Motor neuron (in vitro differentiated cells): ENCODE results near the gene TTC7B. TPM values are rescaled to one million over a fixed set of nuclear protein-coding genes. Genes with fewer than 3 reads are reported as not detected.

Experiments used
- ATAC-seq, 8 experiments: fragments of 200-7000 bp; cut with Tn5 transposase; replicated peaks in 6 of 8; 2 replicates each; pipeline ENCODE4 v1.8.0; 2021; ENCODE audit warnings: mild to moderate bottlenecking in 8 of 8, moderate library complexity in 8 of 8
- H3K27ac ChIP-seq, 2 donors: fragments of 250-450 bp; sonication (Bioruptor Pico); 2 replicates each; pipeline ENCODE4 v1.9.0; 2021; ENCODE audit warnings: antibody characterized with exemption in 2 of 2, mild to moderate bottlenecking in 2 of 2, moderate library complexity in 1 of 2
- H3K4me1 ChIP-seq, 2 donors: fragments of 250-450 bp; sonication (Bioruptor Pico); replicated peaks in 1 of 2; 2 replicates each; pipeline ENCODE4 v1.6.1; 2021; ENCODE audit warnings: antibody characterized with exemption in 2 of 2, mild to moderate bottlenecking in 2 of 2, moderate library complexity in 1 of 2
- H3K4me3 ChIP-seq, 5 donors: fragments of 250-450 bp; sonication (Bioruptor Pico); 2 replicates each; pipeline ENCODE4 v1.9.0; 2021; ENCODE audit warnings: antibody characterized with exemption in 5 of 5, mild to moderate bottlenecking in 5 of 5, moderate library complexity in 4 of 5
- WGBS, 10 experiments: fragments of 450-650 bp; shearing (Covaris generic); methylation state at CpG; one replicate each; pipeline ENCODE4 v1.0.0; 2022; 5-methylcytosine and 5-hydroxymethylcytosine counted together
- in situ Hi-C, 9 experiments: fragments of 400-800 bp; cut with MboI; loops; one replicate each; pipeline ENCODE4 v1.15.0; 2021; ENCODE audit warnings: low sequenced_read_pairs in 9 of 9, low pct_unique_long_range_greater_than_20kb in 2 of 9; ENCODE audit not compliant: unreplicated experiment in 9 of 9
- total RNA-seq, 8 experiments: library from RNA; unstranded; fragments of 300-600 nt; gene quantifications; 2 replicates each; pipeline versions ENCODE4 v1.2.3 to v1.2.4, GENCODE V29; 2022

The TTC7B gene
- total RNA-seq, 8 experiments from 2014 or later = 0.81 to 38.2 (median 22.8) TPM

GRCh38 chr14:90593254-90594040 lies 222.8 kb downstream of the TTC7B start:
- in situ Hi-C loops = no loop called here
- no peak overlapping the region for H3K4me3 ChIP-seq
- H3K4me1 ChIP-seq = peaks cover 3 to 4% of the 10 kb centered on the region in 2 donors
- 67 to 93% (median 80%) methylated on average over 1 to 11 of the region's 25 CpGs; no CpG with 5 or more reads in 5 of the 10 experiments for WGBS, 10 experiments
- H3K27ac ChIP-seq = no peak overlapping the region
- peak in 2 of 8 experiments; percentile 14 to 50 for ATAC-seq

GRCh38 chr14:90592655-90593054 lies 223.6 kb downstream of the TTC7B start:
- in situ Hi-C loops = no loop called here
- ATAC-seq = no peak
- Histone ChIP-seq H3K4me3 (no peak overlapping the region), H3K4me1 (peaks cover 3 to 4% of the 10 kb centered on the region in 2 donors), H3K27ac (no peak overlapping the region)
- WGBS, 10 experiments = 76 to 100% methylated on average over 2 of the region's 3 CpGs; no CpG with 5 or more reads in 8 of the 10 experiments

GRCh38 chr14:90587918-90588317 lies 228.3 kb downstream of the TTC7B start:
- in situ Hi-C loops = no loop called here
- Histone ChIP-seq H3K4me1 (peaks cover 0 to 5% of the 10 kb centered on the region in 2 donors), H3K27ac (no peak overlapping the region), H3K4me3 (no peak overlapping the region)
- WGBS, 10 experiments = 60 to 100% (median 84%) methylated on average over 1 to 9 of the region's 10 CpGs; no CpG with 5 or more reads in 1 of the 10 experiments
- ATAC-seq = no peak

- ATAC-seq = no peak
- in situ Hi-C loops = no loop called here
- H3K27ac ChIP-seq = no peak overlapping the region
- WGBS, 10 experiments = 60 to 100% (median 94%) methylated on average over 1 to 6 of the region's 6 CpGs; no CpG with 5 or more reads in 3 of the 10 experiments
- peaks cover 0 to 5% of the 10 kb centered on the region in 2 donors for H3K4me1 ChIP-seq
- no peak overlapping the region for H3K4me3 ChIP-seq
These were observed 228.8 kb downstream of the TTC7B start for GRCh38 chr14:90587252-90587910.

GRCh38 chr14:90585106-90585505 lies 231.1 kb downstream of the TTC7B start:
- H3K27ac ChIP-seq = no peak overlapping the region
- 43 to 100% (median 81%) methylated on average over 1 to 7 of the region's 8 CpGs; no CpG with 5 or more reads in 2 of the 10 experiments for WGBS, 10 experiments
- ATAC-seq = peak in 3 of 8 experiments; percentile 24 to 50 (median 36)
- peaks cover 0 to 5% of the 10 kb centered on the region in 2 donors for H3K4me1 ChIP-seq
- no peak overlapping the region for H3K4me3 ChIP-seq
- in situ Hi-C loops = no loop called here

- 0 to 91% (median 85%) methylated on average over 1 to 7 of the region's 12 CpGs; no CpG with 5 or more reads in 4 of the 10 experiments for WGBS, 10 experiments
- H3K4me3 ChIP-seq = no peak overlapping the region
- no peak overlapping the region for H3K27ac ChIP-seq
- ATAC-seq = no peak
- peaks cover 0 to 5% of the 10 kb centered on the region in 2 donors for H3K4me1 ChIP-seq
- in situ Hi-C loops = no loop called here
These were observed 232.2 kb downstream of the TTC7B start for GRCh38 chr14:90583916-90584605.

- WGBS, 10 experiments = 60 to 100% (median 88%) methylated on average over 1 to 4 of the region's 4 CpGs; no CpG with 5 or more reads in 3 of the 10 experiments
- Histone ChIP-seq H3K4me3 (no peak overlapping the region), H3K4me1 (peaks cover 0 to 5% of the 10 kb centered on the region in 2 donors), H3K27ac (no peak overlapping the region)
- in situ Hi-C loops = no loop called here
- no peak for ATAC-seq
These were observed 232.8 kb downstream of the TTC7B start for GRCh38 chr14:90583427-90583826.

- WGBS, 10 experiments = 100% methylated on average over 1 to 2 of the region's 3 CpGs; no CpG with 5 or more reads in 7 of the 10 experiments
- H3K4me3 ChIP-seq = no peak overlapping the region
- peaks cover 0 to 5% of the 10 kb centered on the region in 2 donors for H3K4me1 ChIP-seq
- in situ Hi-C loops = no loop called here
- ATAC-seq = no peak
- no peak overlapping the region for H3K27ac ChIP-seq
These were observed 234.1 kb downstream of the TTC7B start for GRCh38 chr14:90582166-90582565.

GRCh38 chr14:90581745-90582144 lies 234.5 kb downstream of the TTC7B start:
- peaks cover 0 to 5% of the 10 kb centered on the region in 2 donors for H3K4me1 ChIP-seq
- H3K4me3 ChIP-seq = no peak overlapping the region
- in situ Hi-C loops = no loop called here
- ATAC-seq = no peak
- H3K27ac ChIP-seq = no peak overlapping the region
- 53 to 100% (median 97%) methylated on average over 1 to 8 of the region's 8 CpGs; no CpG with 5 or more reads in 3 of the 10 experiments for WGBS, 10 experiments

- no peak overlapping the region for H3K27ac ChIP-seq
- in situ Hi-C loops = no loop called here
- 40 to 100% (median 85%) methylated on average over 1 to 7 of the region's 20 CpGs; no CpG with 5 or more reads in 2 of the 10 experiments for WGBS, 10 experiments
These were observed 235.6 kb downstream of the TTC7B start for GRCh38 chr14:90580377-90581335.

GRCh38 chr14:90579816-90580215 lies 236.4 kb downstream of the TTC7B start:
- Histone ChIP-seq H3K4me1 (peaks cover 7 to 8% of the 10 kb centered on the region in 2 donors), H3K27ac (no peak overlapping the region), H3K4me3 (no peak overlapping the region)
- no peak for ATAC-seq
- in situ Hi-C loops = no loop called here
- WGBS, 10 experiments = 88 to 100% (median 96%) methylated on average over 1 to 3 of the region's 9 CpGs; no CpG with 5 or more reads in 4 of the 10 experiments

More at GRCh38 chr14:90580377-90581335, 235.6 kb downstream of the TTC7B start:
- Histone ChIP-seq H3K4me1 (peaks cover 0 to 5% of the 10 kb centered on the region in 2 donors), H3K4me3 (no peak overlapping the region)
- ATAC-seq = no peak

GRCh38 chr14:90579088-90579487 lies 237.1 kb downstream of the TTC7B start:
- ATAC-seq = no peak
- peaks cover 14 to 16% of the 10 kb centered on the region in 2 donors for H3K4me1 ChIP-seq
- in situ Hi-C loops = no loop called here
- H3K4me3 ChIP-seq = no peak overlapping the region
- WGBS, 10 experiments = 88 to 100% (median 98%) methylated on average over 1 to 8 of the region's 8 CpGs; no CpG with 5 or more reads in 7 of the 10 experiments
- H3K27ac ChIP-seq = no peak overlapping the region
